Measurements from ENCODE around the gene VAT1L.

GRCh38 chr16:77748421-77749005, 39.9 kb upstream of the VAT1L start:
- TF ChIP-seq CTCF (IDR thresholded peaks at IDR 0.05) = no peak
- no peak for TF ChIP-seq POLR2AphosphoS5 (IDR thresholded peaks at IDR 0.05)
- no peak for TF ChIP-seq POLR2A (IDR thresholded peaks at IDR 0.05)

Data from stomach (tissue), 4 donors.